SK-N-SH treated with all-trans-retinoic acid at 6 μM for 48 hours (cell line): ENCODE measurements around the gene SIL1.

Experiments
- ARNTL ChIP-seq: fragments of 450-650 bp; formaldehyde crosslinking; IDR thresholded peaks from 2 replicates; pipeline ENCODE4 v1.5.0; 2020; ENCODE audit warnings: low read depth, mild to moderate bottlenecking, moderate library complexity, borderline replicate concordance
- CREB5 ChIP-seq: fragments of 250-450 bp; sonication (Bioruptor Pico); IDR thresholded peaks from 2 replicates; pipeline ENCODE4 v1.5.1; 2020; ENCODE audit warnings: low read depth, mild to moderate bottlenecking, moderate library complexity
- ESRRG ChIP-seq: fragments of 250-450 bp; sonication (Bioruptor Pico); IDR thresholded peaks from 2 replicates; pipeline ENCODE4 v1.6.1; 2021; ENCODE audit warnings: mild to moderate bottlenecking
- GLIS3 ChIP-seq: fragments of 250-450 bp; sonication (Bioruptor Pico); IDR thresholded peaks from 2 replicates; pipeline ENCODE4 v1.5.0; 2020; ENCODE audit warnings: mild to moderate bottlenecking, moderate library complexity
- ISL1 ChIP-seq: fragments of 250-450 bp; sonication (Bioruptor Pico); IDR thresholded peaks from 2 replicates; pipeline ENCODE4 v2.1.2; 2022; ENCODE audit warnings: mild to moderate bottlenecking, moderate library complexity
- PATZ1 ChIP-seq: fragments of 250-450 bp; sonication (Bioruptor Pico); IDR thresholded peaks from 2 replicates; pipeline ENCODE4 v1.8.0; 2020; ENCODE audit warnings: mild to moderate bottlenecking, moderate library complexity, borderline replicate concordance
- POU6F1 ChIP-seq: fragments of 250-450 bp; sonication (Bioruptor Pico); IDR thresholded peaks from 2 replicates; pipeline ENCODE4 v1.8.0; 2021; ENCODE audit warnings: low read depth, mild to moderate bottlenecking, moderate library complexity, borderline replicate concordance
- RARB ChIP-seq: fragments of 250-450 bp; sonication (Bioruptor Pico); IDR thresholded peaks from 2 replicates; pipeline ENCODE4 v1.8.0; 2021; ENCODE audit warnings: mild to moderate bottlenecking, moderate library complexity
- SNAI2 ChIP-seq: fragments of 250-450 bp; sonication (Bioruptor Pico); IDR thresholded peaks from 2 replicates; pipeline ENCODE4 v1.5.0; 2020; ENCODE audit warnings: mild to moderate bottlenecking, moderate library complexity
- ZC3H10 ChIP-seq: fragments of 250-450 bp; sonication (Bioruptor Pico); IDR thresholded peaks from 2 replicates; pipeline ENCODE4 v1.5.1; 2021; ENCODE audit warnings: mild to moderate bottlenecking, moderate library complexity
- ZFP3 ChIP-seq: fragments of 250-450 bp; sonication (Bioruptor Pico); IDR thresholded peaks from 2 replicates; pipeline ENCODE4 v1.5.0; 2020; ENCODE audit warnings: mild to moderate bottlenecking, moderate library complexity
- ZFP30 ChIP-seq: fragments of 450-650 bp; formaldehyde crosslinking; IDR thresholded peaks from 2 replicates; pipeline ENCODE4 v1.5.0; 2022; ENCODE audit warnings: mild to moderate bottlenecking, moderate library complexity
- ZNF565 ChIP-seq: fragments of 450-650 bp; formaldehyde crosslinking; conservative IDR thresholded peaks from 2 replicates; pipeline ENCODE4 v1.5.0; 2020; ENCODE audit warnings: low read depth, mild to moderate bottlenecking, moderate library complexity

- no peak for TF ChIP-seq RARB (CRISPR knock-in tag)
- no peak for TF ChIP-seq PATZ1 (CRISPR knock-in tag)
- no peak for TF ChIP-seq ZC3H10 (CRISPR knock-in tag)
- no peak for TF ChIP-seq ZFP3
- no peak for TF ChIP-seq POU6F1 (CRISPR knock-in tag)
- no peak for TF ChIP-seq ZFP30 (CRISPR knock-in tag)
- TF ChIP-seq ARNTL (CRISPR knock-in tag), result no peak
- TF ChIP-seq SNAI2 (CRISPR knock-in tag), result no peak
- TF ChIP-seq CREB5 (CRISPR knock-in tag), result no peak
- no peak for TF ChIP-seq ISL1
- no peak for TF ChIP-seq ESRRG (CRISPR knock-in tag)
- TF ChIP-seq GLIS3 (CRISPR knock-in tag), result no peak
- TF ChIP-seq ZNF565 (CRISPR knock-in tag), result no peak
Measured at GRCh38 chr5:139082813-139083498, 115.2 kb downstream of the SIL1 start.
